B cell (primary cell): Measurements from ENCODE around the gene NUAK1. TPM values are rescaled to one million over a fixed set of nuclear protein-coding genes. Genes with fewer than 3 reads are reported as not detected.

Experiments used
- ATAC-seq: fragments of 200-7000 bp; cut with Tn5 transposase; one replicate; pipeline ENCODE4 v1.10.0; 2021; ENCODE audit warnings: low read depth, mild to moderate bottlenecking, moderate number of reproducible peaks, moderate library complexity
- CTCF ChIA-PET: fragments of 350-600 bp; sonication (Branson Sonifier 250); formaldehyde crosslinking; loops from one replicate; lab custom pipeline; 2021; ENCODE audit warnings: antibody characterized with exemption, inconsistent platforms; lab: Charles Lee
- POLR2A ChIA-PET: fragments of 350-600 bp; sonication (Branson Sonifier 250); formaldehyde crosslinking; loops from one replicate; lab custom pipeline; 2021; ENCODE audit warnings: antibody characterized with exemption; lab: Charles Lee
- DNase-seq: peaks from one replicate; pipeline ENCODE4 v3.0.0; 2013
- H2AFZ ChIP-seq: 2 replicates; pipeline ENCODE4 v1.6.1; 2012; ENCODE audit warnings: mild to moderate bottlenecking, low read depth, low read length; ENCODE audit not compliant: insufficient read depth, poor library complexity, severe bottlenecking
- H3K27ac ChIP-seq, 2 donors: 1 replicate in 1 of 2; 2 replicates in 1 of 2; pipeline ENCODE4 v1.5.1; 2012 to 2013; ENCODE audit warnings: low read length in 2 of 2, mild to moderate bottlenecking in 2 of 2, moderate library complexity in 1 of 2
- H3K27me3 ChIP-seq, 4 experiments: fragments of 200-600 bp in 1 of 4; sonication (generic) in 1 of 4; replicated peaks in 1 of 4; 1 replicate in 2 of 4; 2 replicates in 2 of 4; pipeline versions ENCODE4 v1.6.1 to v1.7.0; 2013 to 2016; ENCODE audit warnings: low read length in 3 of 4, mild to moderate bottlenecking in 2 of 4, mixed read lengths in 1 of 4, moderate library complexity in 1 of 4; ENCODE audit not compliant: insufficient read depth in 4 of 4, control insufficient read depth in 3 of 4; ENCODE audit errors: control extremely low read depth in 1 of 4
- H3K36me3 ChIP-seq, 2 experiments: replicated peaks in 1 of 2; 1 replicate in 1 of 2; 2 replicates in 1 of 2; pipeline versions ENCODE4 v1.6.1 to v1.7.1; 2013; ENCODE audit warnings: low read length in 1 of 2; ENCODE audit not compliant: insufficient read depth in 2 of 2, control insufficient read depth in 1 of 2; ENCODE audit errors: control extremely low read depth in 1 of 2, extremely low read depth in 1 of 2
- H3K4me1 ChIP-seq, 2 donors: fragments of 200-600 bp in 1 of 2; sonication (generic) in 1 of 2; 1 replicate in 1 of 2; 2 replicates in 1 of 2; pipeline versions ENCODE4 v1.5.1 to v1.6.1; 2013 to 2017; ENCODE audit warnings: low read length in 2 of 2; ENCODE audit not compliant: control insufficient read depth in 2 of 2, insufficient read depth in 2 of 2
- H3K4me2 ChIP-seq: replicated peaks from 2 replicates; pipeline ENCODE3; 2012; ENCODE audit warnings: mild to moderate bottlenecking, low read depth, low read length; ENCODE audit not compliant: poor library complexity, severe bottlenecking
- H3K4me3 ChIP-seq, 5 experiments: fragments of 200-600 bp in 1 of 5; sonication (generic) in 1 of 5; 1 replicate in 3 of 5; 2 replicates in 2 of 5; pipeline versions ENCODE4 v1.5.1 to v1.7.0; 2011 to 2016; ENCODE audit warnings: low read length in 4 of 5, mild to moderate bottlenecking in 4 of 5, low read depth in 2 of 5, control low read depth in 1 of 5, moderate library complexity in 1 of 5; ENCODE audit not compliant: insufficient read depth in 1 of 5; ENCODE audit errors: control extremely low read depth in 1 of 5, extremely low read depth in 1 of 5
- H3K79me2 ChIP-seq: fragments of 200-600 bp; sonication (generic); one replicate; pipeline ENCODE4 v1.6.0; 2016; ENCODE audit warnings: low read length; ENCODE audit not compliant: control insufficient read depth, insufficient read depth
- H3K9ac ChIP-seq: fragments of 200-600 bp; sonication (generic); 2 replicates; pipeline ENCODE4 v1.6.1; 2017; ENCODE audit warnings: mild to moderate bottlenecking, low read length, moderate library complexity
- H3K9me3 ChIP-seq, 3 donors: one replicate each; pipeline versions ENCODE4 v1.6.1 to v1.7.1; 2013; ENCODE audit warnings: low read length in 2 of 3; ENCODE audit not compliant: control insufficient read depth in 2 of 3, insufficient read depth in 1 of 3; ENCODE audit errors: control extremely low read depth in 1 of 3
- H4K20me1 ChIP-seq: 2 replicates; pipeline ENCODE4 v1.6.0; 2012; ENCODE audit warnings: mild to moderate bottlenecking, low read length; ENCODE audit not compliant: insufficient read depth, control insufficient read depth, poor library complexity, severe bottlenecking
- H3K27ac Mint-ChIP-seq: one replicate; pipeline ENCODE4 v1.8.0; 2021; ENCODE audit warnings: mixed read lengths
- H3K27me3 Mint-ChIP-seq: one replicate; pipeline ENCODE4 v1.8.0; 2021; ENCODE audit warnings: mixed read lengths
- H3K4me1 Mint-ChIP-seq: one replicate; pipeline ENCODE4 v1.8.0; 2021; ENCODE audit warnings: mixed read lengths
- H3K4me3 Mint-ChIP-seq: one replicate; pipeline ENCODE4 v1.8.0; 2021; ENCODE audit warnings: mixed read lengths
- H3K9me3 Mint-ChIP-seq: one replicate; pipeline ENCODE4 v1.8.0; 2022; ENCODE audit warnings: mixed read lengths; ENCODE audit not compliant: insufficient read depth
- EZH2 ChIP-seq: IDR thresholded peaks from 2 replicates; pipeline ENCODE4 v1.6.1; 2012; ENCODE audit warnings: borderline replicate concordance, low read depth, mild to moderate bottlenecking, moderate library complexity, low read length; ENCODE audit not compliant: insufficient read depth, poor library complexity, severe bottlenecking
- whole genome bisulfite sequencing: methylation state at CpG from one replicate; pipeline ENCODE4 v1.1.5; 2013; ENCODE audit warnings: missing lambda C conversion rate; ENCODE audit not compliant: insufficient coverage; 5-methylcytosine and 5-hydroxymethylcytosine counted together
- intact Hi-C: fragments of 100-400 bp; cut with micrococcal nuclease; formaldehyde crosslinking; loops from one replicate; pipeline ENCODE4 v1.10.0; 2022
- polyA plus RNA-seq: library from polyadenylated mRNA; depleted of rRNA; stranded (reverse); fragments of >200 nt; gene quantifications from 2 replicates; pipeline ENCODE4 v1.2.3, GENCODE V29; 2012
- total RNA-seq, 2 donors: library from RNA; stranded (reverse); fragments of 120-200 nt in 1 of 2; gene quantifications; 1 replicate in 1 of 2; 2 replicates in 1 of 2; pipeline versions ENCODE4 v1.2.3 to v1.2.4, GENCODE V29; 2013 to 2022
- TF ChIP-seq, protein P1 (sequence below): fragments of 200-600 bp; IDR thresholded peaks from one replicate; pipeline ENCODE4 v1.8.0; 2022; ENCODE audit warnings: antibody characterized with exemption, mild to moderate bottlenecking

The NUAK1 gene
- total and polyA plus RNA-seq, 2 donors (not counting 1 experiment from before 2014, with no cell fraction given) = not detected

- intact Hi-C loops = no loop called here
- POLR2A ChIA-PET = no interaction called here
- Mint-ChIP-seq H3K4me3 (no peak overlapping the region), H3K4me1 (no peaks in the 10 kb centered on the region), H3K9me3 (no peaks in the 10 kb centered on the region), H3K27ac (no peak overlapping the region), H3K27me3 (peaks cover 18% of the 10 kb centered on the region)
- TF ChIP-seq, protein P1, sequence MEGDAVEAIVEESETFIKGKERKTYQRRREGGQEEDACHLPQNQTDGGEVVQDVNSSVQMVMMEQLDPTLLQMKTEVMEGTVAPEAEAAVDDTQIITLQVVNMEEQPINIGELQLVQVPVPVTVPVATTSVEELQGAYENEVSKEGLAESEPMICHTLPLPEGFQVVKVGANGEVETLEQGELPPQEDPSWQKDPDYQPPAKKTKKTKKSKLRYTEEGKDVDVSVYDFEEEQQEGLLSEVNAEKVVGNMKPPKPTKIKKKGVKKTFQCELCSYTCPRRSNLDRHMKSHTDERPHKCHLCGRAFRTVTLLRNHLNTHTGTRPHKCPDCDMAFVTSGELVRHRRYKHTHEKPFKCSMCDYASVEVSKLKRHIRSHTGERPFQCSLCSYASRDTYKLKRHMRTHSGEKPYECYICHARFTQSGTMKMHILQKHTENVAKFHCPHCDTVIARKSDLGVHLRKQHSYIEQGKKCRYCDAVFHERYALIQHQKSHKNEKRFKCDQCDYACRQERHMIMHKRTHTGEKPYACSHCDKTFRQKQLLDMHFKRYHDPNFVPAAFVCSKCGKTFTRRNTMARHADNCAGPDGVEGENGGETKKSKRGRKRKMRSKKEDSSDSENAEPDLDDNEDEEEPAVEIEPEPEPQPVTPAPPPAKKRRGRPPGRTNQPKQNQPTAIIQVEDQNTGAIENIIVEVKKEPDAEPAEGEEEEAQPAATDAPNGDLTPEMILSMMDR = no peak
- TF ChIP-seq EZH2 = no peak
- Histone ChIP-seq H3K27me3 (no peaks in the 10 kb centered on the region), H2AFZ (no peak overlapping the region), H3K79me2 (no peaks in the 10 kb centered on the region), H3K36me3 (no peaks in the 10 kb centered on the region), H3K4me3 (no peak overlapping the region), H4K20me1 (no peaks in the 10 kb centered on the region), H3K4me2 (no peak overlapping the region), H3K9ac (no peak overlapping the region), H3K9me3 (no peaks in the 10 kb centered on the region), H3K4me1 (no peaks in the 10 kb centered on the region), H3K27ac (no peak overlapping the region)
- no peak for DNase-seq
- ATAC-seq = no peak
- CTCF ChIA-PET = no interaction called here
- 84% methylated on average over 4 of the region's 5 CpGs for WGBS
These were observed 24.2 kb downstream of the NUAK1 start for GRCh38 chr12:106114447-106115068.

DNA sequence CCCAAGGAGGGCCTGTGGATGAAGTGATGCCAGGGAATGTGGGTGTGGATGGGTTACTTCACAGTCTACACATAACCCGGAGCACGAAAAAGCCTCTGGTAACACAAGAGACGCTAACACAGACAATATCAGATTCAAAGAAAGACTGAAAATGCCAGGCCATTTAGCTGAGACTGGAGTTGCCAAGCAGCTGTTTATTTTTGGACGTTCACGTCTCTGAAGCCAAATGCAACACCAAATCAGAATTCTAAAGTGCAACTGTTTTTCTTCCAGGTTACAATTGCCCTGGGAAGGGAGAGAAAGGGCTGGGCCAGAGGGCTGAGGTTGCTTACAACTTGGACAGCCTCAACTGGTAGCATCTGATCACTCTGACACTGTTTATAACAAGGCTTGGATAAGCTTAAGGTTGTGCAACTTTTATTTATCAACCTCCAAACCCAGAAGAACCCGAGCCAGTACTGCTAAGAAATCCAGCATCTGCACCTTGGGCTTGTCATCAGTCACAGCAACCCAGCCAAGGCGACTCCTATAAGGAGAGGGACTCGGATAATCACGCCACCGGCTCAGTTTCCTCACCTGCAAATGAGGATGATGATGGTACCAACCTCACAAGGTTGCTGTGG, 24.8 kb downstream of the NUAK1 start:
- no peak overlapping the region for H3K4me3 ChIP-seq
- H3K27ac ChIP-seq = no peak overlapping the region
- DNase-seq (no peak), ATAC-seq (no peak)
- H3K79me2 ChIP-seq = no peaks in the 10 kb centered on the region
- H3K9me3 ChIP-seq = no peaks in the 10 kb centered on the region
- TF ChIP-seq, protein P1 = no peak
- TF ChIP-seq EZH2 = no peak
- H3K36me3 ChIP-seq = no peaks in the 10 kb centered on the region
- Mint-ChIP-seq H3K27me3 (peaks cover 23% of the 10 kb centered on the region), H3K4me3 (no peak overlapping the region), H3K4me1 (no peaks in the 10 kb centered on the region), H3K27ac (no peak overlapping the region), H3K9me3 (no peaks in the 10 kb centered on the region)
- intact Hi-C loops = no loop called here
- no peak overlapping the region for H3K9ac ChIP-seq
- H3K4me2 ChIP-seq = no peak overlapping the region
- ChIA-PET CTCF (no interaction called here), POLR2A (no interaction called here)
- H3K27me3 ChIP-seq = no peaks in the 10 kb centered on the region
- 91% methylated on average over 4 of the region's 10 CpGs for WGBS
- H3K4me1 ChIP-seq = no peaks in the 10 kb centered on the region
- no peak overlapping the region for H2AFZ ChIP-seq
- no peaks in the 10 kb centered on the region for H4K20me1 ChIP-seq
